Panc1 (cell line): ENCODE data around the gene KCNMA1. TPM values are rescaled to one million over a fixed set of nuclear protein-coding genes. Genes with fewer than 3 reads are reported as not detected.

Experiments
- ATAC-seq: fragments of 200-7000 bp; cut with Tn5 transposase; 2 replicates; pipeline ENCODE4 v1.9.1; 2020; ENCODE audit warnings: mild to moderate bottlenecking, moderate library complexity
- BruUV-seq: library from RNA; stranded (reverse); fragments of 400-500 nt; replicated peaks from 2 replicates; lab custom pipeline; 2021; lab: Mats Ljungman, UMichigan
- CTCF ChIA-PET: fragments of 300-600 bp; sonication (Branson Sonifier 250); formaldehyde crosslinking; loops from one replicate; lab custom pipeline; 2022; ENCODE audit warnings: antibody characterized with exemption; lab: Charles Lee
- POLR2A ChIA-PET: fragments of 300-600 bp; sonication (Branson Sonifier 250); formaldehyde crosslinking; loops from one replicate; lab custom pipeline; 2022; ENCODE audit warnings: antibody characterized with exemption; lab: Charles Lee
- DNase-seq: peaks from one replicate; pipeline ENCODE4 v3.0.0-alpha.2; 2010; ENCODE audit warnings: low read depth, low spot score
- H3K27ac ChIP-seq: 2 replicates; pipeline ENCODE4 v1.5.1; 2011; ENCODE audit warnings: mild to moderate bottlenecking, low read length, inconsistent platforms
- H3K27me3 ChIP-seq: fragments of 200-500 bp; sonication (Bioruptor generic); 2 replicates; pipeline ENCODE4 v1.6.0; 2014; ENCODE audit warnings: low read length, inconsistent platforms; ENCODE audit not compliant: control insufficient read depth, insufficient read depth
- H3K36me3 ChIP-seq: fragments of 200-500 bp; sonication (Bioruptor generic); 2 replicates; pipeline ENCODE4 v1.5.1; 2014; ENCODE audit warnings: inconsistent platforms, mild to moderate bottlenecking, low read length, moderate library complexity; ENCODE audit not compliant: control insufficient read depth, insufficient read depth
- H3K4me1 ChIP-seq: 2 replicates; pipeline ENCODE4 v1.5.1; 2011; ENCODE audit warnings: inconsistent platforms, mild to moderate bottlenecking, low read length, moderate library complexity; ENCODE audit not compliant: control insufficient read depth, insufficient read depth
- H3K4me3 ChIP-seq, 2 experiments: 2 replicates each; pipeline ENCODE4 v1.5.1; 2011 to 2012; ENCODE audit warnings: low read depth in 2 of 2, low read length in 2 of 2, mild to moderate bottlenecking in 2 of 2, inconsistent platforms in 1 of 2, moderate library complexity in 1 of 2
- H3K9me3 ChIP-seq: fragments of 200-500 bp; sonication (Bioruptor generic); 2 replicates; pipeline ENCODE4 v1.5.1; 2014; ENCODE audit warnings: low read depth, mild to moderate bottlenecking, inconsistent platforms, low read length, moderate library complexity; ENCODE audit not compliant: control insufficient read depth, insufficient read depth
- CTCF ChIP-seq: fragments of 450-650 bp; IDR thresholded peaks from 2 replicates; pipeline ENCODE4 v1.5.1; 2017; ENCODE audit warnings: mild to moderate bottlenecking
- POLR2AphosphoS5 ChIP-seq: IDR thresholded peaks from 2 replicates; pipeline ENCODE4 v1.6.1; 2012; ENCODE audit warnings: mild to moderate bottlenecking, low read depth, low read length, moderate library complexity
- REST ChIP-seq, 2 experiments: IDR thresholded peaks; 2 replicates each; pipeline ENCODE4 v1.6.1; 2011 to 2012; ENCODE audit warnings: low read depth in 2 of 2, control low read depth in 1 of 2, low read length in 1 of 2, mild to moderate bottlenecking in 1 of 2, moderate library complexity in 1 of 2; ENCODE audit not compliant: insufficient read depth in 1 of 2
- SIN3A ChIP-seq: IDR thresholded peaks from 2 replicates; pipeline ENCODE4 v1.6.1; 2012; ENCODE audit warnings: low read depth, mild to moderate bottlenecking, low read length, moderate library complexity, borderline replicate concordance; ENCODE audit not compliant: insufficient read depth
- TCF7L2 ChIP-seq: IDR thresholded peaks from 2 replicates; pipeline ENCODE4 v1.6.1; 2011; ENCODE audit warnings: mild to moderate bottlenecking, low read depth, low read length, inconsistent platforms
- in situ Hi-C: cut with HindIII; loops from 2 replicates; pipeline ENCODE4 v1.10.0; 2016; ENCODE audit warnings: low sequenced_read_pairs, low pct_unique_long_range_greater_than_20kb
- intact Hi-C: fragments of 100-400 bp; cut with micrococcal nuclease; formaldehyde crosslinking; loops from one replicate; pipeline ENCODE4 v1.10.0; 2022; ENCODE audit not compliant: unreplicated experiment
- total RNA-seq: library from RNA; stranded (reverse); gene quantifications from one replicate; pipeline ENCODE4 v1.2.1, GENCODE V29; 2021; ENCODE audit not compliant: unreplicated experiment

Gene KCNMA1
- total RNA-seq, 1 experiment from 2014 or later: 91.9 TPM

GRCh38 chr10:77043420-77043763 is 594.2 kb downstream of the KCNMA1 start:
- BruUV-seq: no TSS peak
- TF ChIP-seq CTCF (no peak), TCF7L2 (no peak), POLR2AphosphoS5 (no peak), SIN3A (no peak), REST (IDR thresholded peaks at IDR 0.05; ENCODE audit: insufficient read depth in 1 of 2, low read depth in 2 of 2, low read length in 1 of 2) (no peak)
- no peaks in the 10 kb centered on the region for H3K9me3 ChIP-seq
- DNase-seq (no peak), ATAC-seq (no peak)
- CTCF ChIA-PET: no interaction called here
- H3K27me3 ChIP-seq: no peaks in the 10 kb centered on the region
- POLR2A ChIA-PET: no interaction called here
- intact Hi-C loops (no loop called here), in situ Hi-C loops (no loop called here)
- no peak overlapping the region for H3K4me3 ChIP-seq
- H3K36me3 ChIP-seq: no peaks in the 10 kb centered on the region
- no peaks in the 10 kb centered on the region for H3K4me1 ChIP-seq
- H3K27ac ChIP-seq: no peak overlapping the region

- in situ Hi-C loops: no loop called here
- no peak overlapping the region for H3K4me3 ChIP-seq
- TF ChIP-seq SIN3A (no peak), CTCF (no peak), TCF7L2 (no peak), REST (IDR thresholded peaks at IDR 0.05; ENCODE audit: insufficient read depth in 1 of 2, low read depth in 2 of 2, low read length in 1 of 2) (no peak), POLR2AphosphoS5 (no peak)
- DNase-seq: no peak
- no peaks in the 10 kb centered on the region for H3K36me3 ChIP-seq
- no peak for ATAC-seq
- H3K27ac ChIP-seq: no peak overlapping the region
- no peaks in the 10 kb centered on the region for H3K27me3 ChIP-seq
- no peaks in the 10 kb centered on the region for H3K4me1 ChIP-seq
- intact Hi-C loops: no loop called here
- ChIA-PET CTCF (no interaction called here), POLR2A (no interaction called here)
- H3K9me3 ChIP-seq: no peaks in the 10 kb centered on the region
- BruUV-seq: no TSS peak
Measured at GRCh38 chr10:77042706-77043419, 594.7 kb downstream of the KCNMA1 start.
